SU-DHL-6 (cell line): Measurements from ENCODE around the gene TNNI3K.

Source experiments
- H2AFZ ChIP-seq: fragments of 200-600 bp; sonication (generic); 2 replicates; pipeline ENCODE4 v1.6.1; 2014; ENCODE audit warnings: low read depth, mild to moderate bottlenecking, moderate library complexity, mixed read lengths, antibody characterized with exemption, low read length; ENCODE audit not compliant: severe bottlenecking
- H3F3A ChIP-seq: fragments of 200-600 bp; shearing (Covaris generic); 2 replicates; pipeline ENCODE4 v1.6.0; 2016; ENCODE audit warnings: antibody characterized with exemption, mild to moderate bottlenecking; ENCODE audit not compliant: insufficient read depth
- H3K27ac ChIP-seq: fragments of 200-600 bp; sonication (generic); 2 replicates; pipeline ENCODE4 v1.5.1; 2016; ENCODE audit warnings: low read depth, mild to moderate bottlenecking, low read length, moderate library complexity, mixed read lengths
- H3K27me3 ChIP-seq: fragments of 200-600 bp; sonication (generic), shearing (Covaris generic); 2 replicates; pipeline ENCODE4 v1.6.0; 2014; ENCODE audit warnings: mild to moderate bottlenecking, low read length
- H3K36me3 ChIP-seq: fragments of 200-600 bp; sonication (generic); 2 replicates; pipeline ENCODE4 v1.6.1; 2014; ENCODE audit warnings: mild to moderate bottlenecking, low read length, mixed read lengths
- H3K4me2 ChIP-seq: fragments of 300-600, 200-600 bp; shearing (Covaris generic), sonication (generic); 2 replicates; pipeline ENCODE4 v1.6.0; 2014; ENCODE audit warnings: low read length, low read depth, mild to moderate bottlenecking; ENCODE audit not compliant: poor library complexity, severe bottlenecking
- H3K4me3 ChIP-seq: fragments of 200-600 bp; sonication (generic); 2 replicates; pipeline ENCODE4 v1.5.1; 2014; ENCODE audit warnings: antibody characterized with exemption, low read length, mild to moderate bottlenecking, mixed read lengths; ENCODE audit not compliant: insufficient read depth, poor library complexity, severe bottlenecking
- H3K79me2 ChIP-seq: fragments of 200-600 bp; sonication (generic); 2 replicates; pipeline ENCODE4 v1.6.1; 2014; ENCODE audit warnings: mild to moderate bottlenecking, low read length, moderate library complexity; ENCODE audit not compliant: insufficient read depth
- H3K9ac ChIP-seq: fragments of 200-600 bp; sonication (generic); 2 replicates; pipeline ENCODE4 v1.7.0; 2014; ENCODE audit warnings: mild to moderate bottlenecking, low read length
- H3K9me2 ChIP-seq: fragments of 200-600 bp; sonication (generic); replicated peaks from 2 replicates; pipeline ENCODE4 v1.6.1; 2014; ENCODE audit warnings: low read length; ENCODE audit not compliant: insufficient read depth
- H3K9me3 ChIP-seq: fragments of 200-600 bp; sonication (generic); 2 replicates; pipeline ENCODE4 v1.6.1; 2014; ENCODE audit warnings: low read length, mixed read lengths; ENCODE audit not compliant: insufficient read depth
- H4K20me1 ChIP-seq: fragments of 200-600 bp; sonication (generic); 2 replicates; pipeline ENCODE4 v1.6.1; 2014; ENCODE audit warnings: low read depth, mild to moderate bottlenecking, antibody characterized with exemption, low read length, moderate library complexity, mixed read lengths
- EZH2phosphoT487 ChIP-seq: fragments of 200-600 bp; sonication (generic), shearing (Covaris generic); conservative IDR thresholded peaks from 2 replicates; pipeline ENCODE4 v1.6.1; 2018; ENCODE audit warnings: mild to moderate bottlenecking, antibody characterized with exemption, low read length, moderate library complexity, mixed read lengths
- TF ChIP-seq, protein P1 (sequence below): fragments of 200-600 bp; sonication (generic); IDR thresholded peaks from one replicate; pipeline ENCODE4 v1.5.1; 2017; ENCODE audit warnings: antibody characterized with exemption, mild to moderate bottlenecking, low read length, moderate library complexity; ENCODE audit not compliant: insufficient read depth, poor library complexity, severe bottlenecking

Gene TNNI3K

DNA sequence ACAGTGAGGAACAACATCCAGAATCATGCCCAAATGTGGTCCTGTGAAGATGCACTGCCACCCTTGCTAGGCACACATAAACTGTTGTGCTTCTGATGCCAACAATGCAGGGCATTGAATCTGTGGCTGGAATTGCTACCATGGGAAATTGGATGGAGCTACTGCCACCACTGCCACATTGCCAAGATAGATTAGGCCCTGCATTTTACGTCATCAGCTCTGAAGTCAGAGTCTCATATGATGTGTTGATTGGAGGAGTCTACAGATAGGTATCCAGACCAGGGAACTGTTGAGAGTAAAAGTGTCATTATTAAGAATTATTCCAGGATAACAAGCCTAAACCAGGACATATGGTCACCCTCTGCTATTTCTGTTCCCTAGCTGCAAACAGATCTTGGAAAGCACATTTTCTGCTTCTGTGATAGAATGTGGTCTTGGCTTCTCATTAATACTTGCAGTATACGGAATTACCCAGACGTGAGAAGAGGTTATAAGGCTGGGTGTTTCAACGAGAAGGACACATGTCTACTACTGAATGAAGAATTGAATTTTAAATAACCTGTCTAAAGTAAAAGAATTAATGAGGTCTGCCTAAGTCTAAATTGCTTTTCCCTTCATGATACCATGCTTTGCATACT is 106.6 kb downstream of the TNNI3K start:
- no peak overlapping the region for H3K27ac ChIP-seq
- no peaks in the 10 kb centered on the region for H3K9me3 ChIP-seq
- TF ChIP-seq, protein P1, sequence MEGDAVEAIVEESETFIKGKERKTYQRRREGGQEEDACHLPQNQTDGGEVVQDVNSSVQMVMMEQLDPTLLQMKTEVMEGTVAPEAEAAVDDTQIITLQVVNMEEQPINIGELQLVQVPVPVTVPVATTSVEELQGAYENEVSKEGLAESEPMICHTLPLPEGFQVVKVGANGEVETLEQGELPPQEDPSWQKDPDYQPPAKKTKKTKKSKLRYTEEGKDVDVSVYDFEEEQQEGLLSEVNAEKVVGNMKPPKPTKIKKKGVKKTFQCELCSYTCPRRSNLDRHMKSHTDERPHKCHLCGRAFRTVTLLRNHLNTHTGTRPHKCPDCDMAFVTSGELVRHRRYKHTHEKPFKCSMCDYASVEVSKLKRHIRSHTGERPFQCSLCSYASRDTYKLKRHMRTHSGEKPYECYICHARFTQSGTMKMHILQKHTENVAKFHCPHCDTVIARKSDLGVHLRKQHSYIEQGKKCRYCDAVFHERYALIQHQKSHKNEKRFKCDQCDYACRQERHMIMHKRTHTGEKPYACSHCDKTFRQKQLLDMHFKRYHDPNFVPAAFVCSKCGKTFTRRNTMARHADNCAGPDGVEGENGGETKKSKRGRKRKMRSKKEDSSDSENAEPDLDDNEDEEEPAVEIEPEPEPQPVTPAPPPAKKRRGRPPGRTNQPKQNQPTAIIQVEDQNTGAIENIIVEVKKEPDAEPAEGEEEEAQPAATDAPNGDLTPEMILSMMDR: no peak
- no peak for TF ChIP-seq EZH2phosphoT487
- no peaks in the 10 kb centered on the region for H3K9me2 ChIP-seq
- H3K36me3 ChIP-seq: no peaks in the 10 kb centered on the region
- H3K27me3 ChIP-seq: no peaks in the 10 kb centered on the region
- no peak overlapping the region for H3K4me3 ChIP-seq
- H3F3A ChIP-seq: no peaks in the 10 kb centered on the region
- H2AFZ ChIP-seq: no peak overlapping the region
- H4K20me1 ChIP-seq: no peaks in the 10 kb centered on the region
- H3K9ac ChIP-seq: no peak overlapping the region
- no peak overlapping the region for H3K4me2 ChIP-seq
- H3K79me2 ChIP-seq: no peaks in the 10 kb centered on the region

DNA sequence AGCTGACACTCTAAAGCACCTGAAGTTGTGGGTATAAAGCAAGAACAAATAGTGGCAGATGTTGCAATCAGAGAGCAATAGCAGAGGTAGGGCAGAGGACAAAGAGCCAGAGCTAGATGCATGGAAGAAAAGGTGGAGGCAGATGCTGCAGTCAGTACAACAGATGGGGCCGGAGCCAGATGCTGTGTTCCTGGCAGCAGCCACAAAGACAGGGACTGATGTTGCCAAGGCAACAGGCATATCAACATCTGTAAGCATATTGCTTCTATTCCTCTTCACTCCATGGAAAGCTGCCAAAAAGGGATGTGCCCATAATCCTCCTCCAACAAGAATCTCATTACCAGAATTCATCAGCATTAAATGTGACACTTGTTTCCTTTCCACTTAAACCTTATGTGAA is 108.0 kb downstream of the TNNI3K start:
- Histone ChIP-seq H3K79me2 (no peaks in the 10 kb centered on the region), H3K9ac (no peak overlapping the region), H3F3A (no peaks in the 10 kb centered on the region), H3K27ac (no peak overlapping the region), H3K27me3 (no peaks in the 10 kb centered on the region), H2AFZ (no peak overlapping the region), H3K9me2 (no peaks in the 10 kb centered on the region), H3K4me3 (no peak overlapping the region), H3K36me3 (no peaks in the 10 kb centered on the region), H4K20me1 (no peaks in the 10 kb centered on the region), H3K9me3 (no peaks in the 10 kb centered on the region), H3K4me2 (no peak overlapping the region)
- TF ChIP-seq, protein P1: no peak
- no peak for TF ChIP-seq EZH2phosphoT487

DNA sequence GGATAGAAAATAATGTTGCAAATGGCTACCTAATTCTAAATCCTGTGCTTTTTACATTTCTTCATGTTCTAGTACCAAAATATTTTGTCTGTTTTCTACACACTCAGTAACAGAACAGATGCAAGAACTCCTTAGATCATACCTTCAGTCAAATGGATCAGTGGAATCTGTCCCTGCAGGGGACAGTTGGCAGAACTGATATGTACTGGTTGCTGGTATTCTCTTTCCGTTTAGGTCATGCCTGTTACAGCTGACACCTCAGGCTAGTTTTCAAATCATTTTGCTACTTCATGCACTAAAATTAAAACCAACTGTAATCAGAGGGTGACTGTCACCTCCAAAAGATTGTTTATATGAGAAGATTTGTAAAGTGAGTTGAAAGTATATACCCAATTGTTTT is 109.2 kb downstream of the TNNI3K start:
- Histone ChIP-seq H3K79me2 (no peaks in the 10 kb centered on the region), H3K4me3 (no peak overlapping the region), H3F3A (no peaks in the 10 kb centered on the region), H3K4me2 (no peak overlapping the region), H3K27ac (no peak overlapping the region), H2AFZ (no peak overlapping the region), H3K9me3 (no peaks in the 10 kb centered on the region), H4K20me1 (no peaks in the 10 kb centered on the region), H3K9me2 (no peaks in the 10 kb centered on the region), H3K9ac (no peak overlapping the region), H3K36me3 (no peaks in the 10 kb centered on the region), H3K27me3 (no peaks in the 10 kb centered on the region)
- no peak for TF ChIP-seq EZH2phosphoT487
- TF ChIP-seq, protein P1: no peak
